T-helper 1 cell (primary cell): ENCODE results near the gene NUDT21.
"Not testable (repeated sequence)": the region's sequence is repeated elsewhere in the genome, so short reads cannot be mapped to it uniquely, and the experiment has no call there.

Source experiments
- DNase-seq, 5 donors: peaks; one replicate each; pipeline ENCODE4 v3.0.0-alpha.2; 2012 to 2020

The NUDT21 gene

GRCh38 chr16:56417138-56417537, 34.0 kb downstream of the NUDT21 start:
- DNase-seq = no peak

DNA sequence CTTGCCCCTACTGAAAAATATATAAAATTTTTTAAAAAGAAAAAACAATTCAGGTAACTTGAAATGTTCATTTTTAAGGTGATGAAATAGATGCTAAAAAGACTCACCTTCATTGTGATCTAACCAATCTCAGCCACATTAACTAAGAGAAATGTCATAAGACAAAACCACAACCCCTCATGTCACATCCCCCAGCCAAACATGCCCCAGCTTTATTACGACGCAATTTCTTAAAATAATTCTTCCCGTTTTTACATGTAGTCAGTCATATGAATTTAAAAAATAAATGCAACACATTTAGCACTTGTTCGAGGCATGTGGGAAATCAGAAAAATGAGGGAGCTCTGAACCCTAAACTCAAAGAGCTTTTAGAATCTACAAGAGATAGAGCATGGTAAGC, 35.3 kb downstream of the NUDT21 start:
- DNase-seq = no peak

- no peak for DNase-seq
Measured at GRCh38 chr16:56414366-56414765, 36.8 kb downstream of the NUDT21 start.

DNA sequence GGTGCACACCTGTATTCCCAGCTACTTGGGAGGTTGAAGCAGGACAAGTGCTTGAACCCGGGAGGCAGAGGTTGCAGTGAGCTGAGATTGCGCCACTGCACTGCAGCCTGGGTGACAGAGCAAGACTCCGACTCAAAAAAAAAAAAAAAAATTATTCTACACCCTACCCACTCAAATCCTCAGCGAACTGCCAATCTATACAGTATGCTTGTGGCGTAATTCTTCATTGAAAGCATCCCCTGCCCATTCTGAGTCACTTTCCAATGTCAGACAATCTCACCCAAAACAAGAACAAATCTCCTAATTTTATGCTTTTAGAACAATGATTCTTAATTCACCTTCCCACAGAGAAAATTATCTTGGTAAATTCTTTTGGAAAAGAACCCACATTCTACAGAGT, 37.8 kb downstream of the NUDT21 start:
- DNase-seq = no peak

DNA sequence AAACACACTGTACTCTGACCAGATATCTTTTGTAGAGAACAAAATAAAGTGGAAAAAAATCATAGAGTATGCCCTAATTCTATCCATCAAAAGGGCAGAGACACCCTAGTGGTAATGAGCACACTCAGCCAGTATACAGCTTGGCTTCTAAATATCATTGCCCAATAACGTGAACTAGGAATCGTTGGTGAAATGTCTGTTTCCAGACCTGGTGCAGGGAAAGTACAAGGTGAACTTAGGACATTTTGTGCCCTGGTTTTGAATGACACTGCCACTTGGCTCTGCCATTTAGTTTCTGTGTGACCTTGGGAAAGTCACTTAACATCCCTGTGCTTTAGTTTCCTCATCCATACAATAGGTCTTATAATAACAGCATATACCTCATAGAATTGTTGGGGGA, 39.5 kb downstream of the NUDT21 start:
- no peak for DNase-seq

DNA sequence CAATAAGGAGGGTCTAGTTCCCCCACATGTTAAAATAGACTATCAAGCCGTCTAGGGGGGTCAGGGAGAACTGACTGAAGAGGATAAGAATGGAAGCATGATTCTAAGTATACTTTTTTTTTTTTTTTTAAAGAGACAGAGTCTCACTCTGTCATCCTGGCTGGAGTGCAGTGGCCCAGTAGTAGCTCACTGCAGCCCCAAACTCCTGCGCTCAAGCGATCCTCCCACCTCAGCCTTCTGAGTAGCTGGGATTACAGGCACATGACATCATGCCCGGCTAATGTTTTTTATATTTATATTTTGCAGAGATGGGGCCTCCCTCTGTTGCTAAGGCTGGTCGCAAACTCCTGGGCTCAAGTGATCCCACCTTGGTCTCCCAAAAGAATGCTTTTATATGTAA, 40.0 kb downstream of the NUDT21 start:
- DNase-seq = no peak

GRCh38 chr16:56409195-56409594, 41.9 kb downstream of the NUDT21 start:
- no peak for DNase-seq

DNA sequence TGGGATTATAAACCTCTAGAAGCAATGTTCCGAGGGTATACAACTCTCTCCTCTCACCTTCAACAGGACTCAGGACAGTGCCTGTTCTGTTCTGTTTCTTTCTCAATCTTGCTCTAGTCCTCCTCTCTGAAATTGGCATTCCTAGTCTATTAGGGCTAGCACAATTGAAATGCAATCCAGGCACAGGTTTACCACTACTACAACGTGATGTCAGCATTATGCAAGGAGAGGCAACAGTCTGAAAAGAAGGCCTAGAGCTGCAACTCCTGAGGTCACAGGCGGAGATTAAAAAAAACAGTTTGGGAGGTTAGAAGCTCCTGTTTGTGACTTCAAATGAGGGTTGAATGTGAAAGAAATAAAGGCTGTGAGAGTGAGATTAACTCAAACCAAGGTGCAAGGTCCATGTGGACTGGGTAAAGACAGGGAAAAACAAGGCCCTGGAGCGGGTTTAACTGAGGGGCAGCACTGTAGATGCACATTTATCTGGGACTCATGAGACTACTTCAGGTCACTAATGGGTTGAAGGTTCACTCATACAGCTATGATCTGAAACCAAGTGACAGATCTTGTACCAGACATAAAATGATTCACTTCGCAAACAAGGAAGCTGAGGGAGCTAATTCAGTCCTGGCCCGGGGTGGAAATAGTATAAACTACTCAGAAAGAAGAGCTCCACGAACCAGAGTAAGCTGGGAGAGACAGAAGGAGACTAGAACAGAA, 42.6 kb downstream of the NUDT21 start:
- DNase-seq = no peak

GRCh38 chr16:56405977-56406672, 45.0 kb downstream of the NUDT21 start:
- DNase-seq = no peak

DNA sequence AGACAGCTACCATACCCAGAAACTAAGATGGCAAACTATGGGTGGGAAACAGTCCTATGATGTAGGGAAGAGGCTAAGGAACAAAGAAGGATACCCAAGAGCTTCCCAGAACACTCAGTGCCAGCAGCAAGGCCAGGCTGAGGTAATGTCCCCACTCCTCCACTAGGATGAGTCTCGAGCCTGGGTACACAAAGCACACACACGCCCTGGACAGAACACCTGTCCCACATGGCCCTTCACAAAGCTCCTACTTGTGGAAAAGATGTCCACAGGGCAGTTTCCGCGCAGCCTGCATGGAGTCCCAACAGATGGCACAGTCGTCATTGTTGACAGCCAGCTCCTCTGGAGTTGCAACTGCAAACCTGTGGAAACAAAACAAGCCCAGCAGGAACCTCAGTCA, 49.6 kb downstream of the NUDT21 start:
- DNase-seq = no peak

- DNase-seq = no peak
Measured at GRCh38 chr16:56400458-56400857, 50.7 kb downstream of the NUDT21 start.

DNA sequence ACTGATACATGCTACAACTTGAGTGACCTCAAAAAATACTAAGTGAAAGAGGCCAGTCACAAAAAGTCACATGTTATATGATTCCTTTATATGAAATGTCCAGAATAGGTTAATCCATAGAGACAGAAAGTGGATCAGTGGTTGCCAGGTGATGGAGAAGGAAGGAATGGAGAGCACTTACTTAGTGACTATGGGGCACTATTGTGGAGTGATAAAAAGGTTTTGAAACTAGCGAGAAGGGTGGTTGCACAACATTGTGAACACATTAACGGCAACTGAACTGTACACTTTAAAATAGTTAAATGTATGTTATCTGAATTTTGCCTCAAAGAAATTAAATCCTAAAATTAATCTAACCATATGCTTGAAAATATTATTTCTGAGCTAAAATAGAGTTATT, 51.6 kb downstream of the NUDT21 start:
- no peak for DNase-seq

DNA sequence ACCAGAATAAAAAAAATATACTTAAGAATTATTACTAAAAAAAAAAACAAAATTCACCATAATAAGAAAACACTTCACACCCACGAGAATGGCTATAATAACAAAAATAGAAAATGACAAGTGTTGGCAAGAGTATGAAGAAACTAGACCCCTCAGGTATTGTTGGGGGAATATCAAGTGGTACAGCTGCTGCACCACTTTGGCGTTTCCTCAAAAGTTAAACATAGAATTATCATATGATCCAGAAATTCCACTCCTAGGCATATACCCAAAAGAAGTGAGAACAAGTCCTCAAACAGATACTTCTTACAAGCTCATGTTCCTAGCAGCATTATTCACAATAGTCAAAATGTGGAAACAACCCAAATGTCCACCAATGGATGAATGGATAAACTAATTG, 52.1 kb downstream of the NUDT21 start:
- DNase-seq = no peak

- DNase-seq = not testable (repeated sequence)
Measured at GRCh38 chr16:56396724-56397123, 54.4 kb downstream of the NUDT21 start.

DNA sequence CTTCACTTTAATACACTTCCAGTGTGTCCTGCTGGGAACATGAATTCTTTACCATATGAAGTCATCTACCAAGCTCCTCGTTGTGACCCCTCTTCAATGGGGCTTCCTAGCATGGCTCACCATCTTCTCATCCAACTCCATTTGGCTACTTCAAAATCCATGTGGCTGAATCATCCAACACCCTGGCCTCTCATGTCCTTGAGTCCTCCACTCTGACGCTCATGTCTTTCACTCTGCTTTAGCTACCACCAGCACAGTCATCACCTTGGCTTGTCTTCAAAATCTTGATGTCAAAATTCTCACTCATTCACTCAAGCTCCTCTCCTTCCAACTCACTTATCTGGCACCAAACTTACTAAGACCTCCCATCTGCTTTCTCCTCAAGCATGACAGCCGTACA, 61.6 kb downstream of the NUDT21 start:
- no peak for DNase-seq

GRCh38 chr16:56388209-56388608, 62.9 kb downstream of the NUDT21 start:
- no peak for DNase-seq

- DNase-seq = no peak
Measured at GRCh38 chr16:56387396-56387795, 63.7 kb downstream of the NUDT21 start.

DNA sequence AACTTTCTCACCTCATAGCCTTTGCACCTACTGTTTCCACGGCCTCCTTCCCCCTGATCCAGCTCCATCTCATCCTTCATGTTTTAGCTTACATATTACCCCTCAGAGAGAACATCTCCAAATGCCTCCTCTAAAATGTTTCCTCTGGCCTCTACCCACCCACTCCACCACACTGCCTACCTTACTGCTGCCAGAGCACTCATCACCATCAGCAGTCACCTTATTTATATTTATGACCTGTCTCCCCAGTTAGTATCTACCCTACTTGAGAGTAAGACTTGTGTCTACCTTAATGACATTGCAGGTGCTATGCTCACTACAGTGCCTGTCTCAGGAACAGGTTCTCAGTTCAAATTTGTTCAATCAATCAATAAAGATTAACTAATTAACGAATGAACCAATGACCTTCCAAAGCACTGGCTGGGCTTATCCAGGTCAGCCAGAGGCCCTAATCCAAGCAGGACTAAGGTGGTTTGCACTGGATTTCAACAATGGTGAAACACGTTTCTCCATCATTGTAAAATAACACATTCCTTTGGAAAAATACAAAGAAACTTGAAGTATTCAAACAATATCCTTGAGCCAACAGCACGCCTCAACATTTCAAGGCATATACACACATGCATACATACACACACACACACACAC, 66.9 kb downstream of the NUDT21 start:
- DNase-seq = no peak

- no peak for DNase-seq
Measured at GRCh38 chr16:56382901-56383355, 68.2 kb downstream of the NUDT21 start.

- no peak for DNase-seq
Measured at GRCh38 chr16:56382459-56382858, 68.7 kb downstream of the NUDT21 start.

DNA sequence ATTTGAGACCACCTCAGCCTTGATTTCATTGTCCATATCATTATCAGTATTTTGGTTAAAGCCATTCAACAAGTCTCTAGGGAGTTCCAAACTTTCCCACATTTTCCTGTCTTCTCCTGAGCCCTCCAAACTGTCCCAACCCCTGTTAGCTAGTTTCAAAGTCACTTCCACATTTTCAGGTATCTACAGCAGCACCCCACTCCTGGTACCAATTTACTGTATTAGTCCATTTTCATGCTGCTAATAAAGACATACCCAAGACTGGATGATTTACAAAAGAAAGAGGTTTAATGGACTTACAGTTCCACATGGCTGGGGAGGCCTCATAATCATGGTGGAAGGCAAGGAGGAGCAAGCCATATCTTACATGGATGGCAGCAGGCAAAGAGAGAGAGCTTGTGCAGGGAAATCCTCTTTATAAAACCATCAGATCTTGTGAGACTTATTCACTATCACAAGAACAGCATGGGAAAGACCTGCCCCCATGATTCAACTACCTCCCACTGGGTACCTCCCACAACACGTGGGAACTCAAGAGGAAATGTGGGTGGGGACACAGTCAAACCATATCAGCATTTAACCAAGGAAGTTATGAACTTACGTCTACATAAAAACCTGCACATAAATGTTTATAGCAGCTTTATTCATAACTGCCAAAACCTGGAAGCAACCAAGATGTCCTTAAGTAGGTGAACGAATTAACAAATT, 70.2 kb downstream of the NUDT21 start:
- not testable (repeated sequence) for DNase-seq
